Tibial artery (tissue), 4 donors: Measurements from ENCODE around the gene TES.
"Not testable (repeated sequence)": the region's sequence is repeated elsewhere in the genome, so short reads cannot be mapped to it uniquely, and the experiment has no call there.

Experiments
- DNase-seq, 2 donors: peaks; one replicate each; pipeline ENCODE4 v3.0.0-alpha.2; 2019
- H3K27ac ChIP-seq, 2 donors: fragments of 200-600 bp; sonication (generic) in 1 of 2; 1 replicate in 1 of 2; 2 replicates in 1 of 2; pipeline ENCODE4 v1.5.1; 2018 to 2019; ENCODE audit warnings: mild to moderate bottlenecking in 1 of 2
- H3K27me3 ChIP-seq, 2 donors: fragments of 200-600 bp; sonication (generic) in 1 of 2; one replicate each; pipeline versions ENCODE4 v1.5.1 to v1.6.0; 2016 to 2019
- H3K36me3 ChIP-seq, 3 donors: fragments of 200-600 bp; sonication (generic) in 2 of 3; one replicate each; pipeline ENCODE4 v1.5.1; 2016 to 2019; ENCODE audit warnings: mild to moderate bottlenecking in 2 of 3
- H3K4me1 ChIP-seq, 4 donors: fragments of 200-600 bp; sonication (generic) in 2 of 4; 1 replicate in 3 of 4; 2 replicates in 1 of 4; pipeline ENCODE4 v1.5.1; 2016 to 2019
- H3K4me3 ChIP-seq, 2 donors: fragments of 200-600 bp; sonication (generic) in 1 of 2; 1 replicate in 1 of 2; 2 replicates in 1 of 2; pipeline ENCODE4 v1.5.1; 2018 to 2019; ENCODE audit warnings: mild to moderate bottlenecking in 2 of 2
- H3K9me3 ChIP-seq, 3 donors: fragments of 200-600 bp; sonication (generic) in 1 of 3; one replicate each; pipeline ENCODE4 v1.5.1; 2016 to 2019
- CTCF ChIP-seq, 2 experiments: fragments of 200-600 bp in 1 of 2; fragments of 450-650 bp in 1 of 2; IDR thresholded peaks; one replicate each; pipeline ENCODE4 v1.5.1; 2017 to 2019; ENCODE audit warnings: antibody characterized with exemption in 2 of 2, mild to moderate bottlenecking in 1 of 2, moderate library complexity in 1 of 2
- intact Hi-C: fragments of 100-400 bp; cut with DNase I; formaldehyde crosslinking; loops from one replicate; pipeline ENCODE4 v1.15.0; 2023; ENCODE audit warnings: low total_unique reads

The TES gene

GRCh38 chr7:116242759-116243158, 32.4 kb downstream of the TES start:
- Histone ChIP-seq H3K4me3 (no peak overlapping the region), H3K27ac (peak overlapping the region; percentile 30 to 75), H3K4me1 (peaks cover 0 to 59% (median 35%) of the 10 kb centered on the region in 4 donors), H3K9me3 (no peaks in the 10 kb centered on the region), H3K27me3 (no peaks in the 10 kb centered on the region), H3K36me3 (peaks cover 7 to 17% (median 15%) of the 10 kb centered on the region in 3 donors)
- intact Hi-C loops, result no loop called here
- DNase-seq, result no peak
- TF ChIP-seq CTCF (IDR thresholded peaks at IDR 0.05), result no peak

DNA sequence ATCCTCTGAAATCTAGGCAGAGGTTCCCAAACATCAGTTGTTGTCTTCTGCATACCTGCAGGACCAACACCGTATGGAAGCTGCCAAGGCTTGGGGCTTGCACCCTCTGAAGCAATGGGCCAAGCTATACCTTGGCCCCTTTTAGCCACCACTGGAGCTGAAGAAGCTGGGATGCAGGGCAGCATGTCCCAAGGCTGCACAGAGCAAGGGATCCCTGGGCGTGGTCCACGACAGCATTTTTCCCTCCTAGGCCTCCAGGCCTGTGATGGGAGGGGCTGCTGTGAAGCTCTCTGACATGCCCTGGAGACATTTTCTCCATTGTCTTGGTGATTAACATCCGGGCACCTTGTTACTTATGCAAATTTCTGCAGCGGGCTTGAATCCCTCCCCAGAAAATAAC, 34.5 kb downstream of the TES start:
- H3K27ac ChIP-seq, DNase-seq, H3K27me3 ChIP-seq, H3K4me3 ChIP-seq, H3K9me3 ChIP-seq: not testable (repeated sequence)
- intact Hi-C loops, result loop anchor here (5.0 kb wide), 1 partner anchor 567 kb away; no protein-coding TSS in a partner anchor
- Histone ChIP-seq H3K36me3 (peaks cover 13 to 17% (median 15%) of the 10 kb centered on the region in 3 donors), H3K4me1 (peaks cover 0 to 43% (median 23%) of the 10 kb centered on the region in 4 donors)

DNA sequence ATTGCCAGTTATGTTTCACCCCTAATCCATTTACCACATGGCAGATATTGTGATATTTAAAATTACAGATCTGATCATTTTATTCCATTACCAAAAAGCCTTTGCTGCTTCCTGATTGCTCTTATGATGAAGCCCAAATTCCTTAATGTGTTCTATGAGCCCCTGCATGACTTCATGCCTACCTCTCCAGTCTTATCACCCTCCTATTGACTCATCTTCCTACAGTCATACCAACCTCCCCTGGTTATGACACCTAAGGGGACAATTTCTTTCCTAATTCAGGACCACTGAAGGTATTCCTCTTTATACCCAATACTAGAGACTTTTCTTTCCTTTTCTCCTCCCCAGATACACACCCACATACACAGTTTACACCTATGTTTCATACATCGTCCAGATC, 36.0 kb downstream of the TES start:
- Histone ChIP-seq H3K36me3 (peaks cover 24 to 29% (median 26%) of the 10 kb centered on the region in 3 donors), H3K4me1 (peaks cover 0 to 33% (median 16%) of the 10 kb centered on the region in 4 donors), H3K9me3 (no peaks in the 10 kb centered on the region), H3K27ac (no peak overlapping the region), H3K4me3 (no peak overlapping the region), H3K27me3 (no peaks in the 10 kb centered on the region)
- intact Hi-C loops, result loop anchor here (5.0 kb wide), 1 partner anchor 566 kb away; no protein-coding TSS in a partner anchor
- no peak for DNase-seq
- no peak for TF ChIP-seq CTCF (IDR thresholded peaks at IDR 0.05)

GRCh38 chr7:116249969-116250553, 39.7 kb downstream of the TES start:
- TF ChIP-seq CTCF (IDR thresholded peaks at IDR 0.05), result peak in 1 of 2 experiments; percentile 18
- Histone ChIP-seq H3K36me3 (peaks cover 38 to 51% (median 43%) of the 10 kb centered on the region in 3 donors), H3K9me3 (no peaks in the 10 kb centered on the region), H3K27me3 (no peaks in the 10 kb centered on the region), H3K27ac (no peak overlapping the region), H3K4me3 (no peak overlapping the region), H3K4me1 (peaks cover 0 to 13% (median 3%) of the 10 kb centered on the region in 4 donors)
- intact Hi-C loops, result loop anchor here (5.0 kb wide), 1 partner anchor 562 kb away; no protein-coding TSS in a partner anchor
- no peak for DNase-seq

GRCh38 chr7:116251675-116252074, 41.3 kb downstream of the TES start:
- H3K4me1 ChIP-seq, result peaks cover 0 to 10% (median 3%) of the 10 kb centered on the region in 4 donors
- no peaks in the 10 kb centered on the region for H3K27me3 ChIP-seq
- H3K9me3 ChIP-seq, result no peaks in the 10 kb centered on the region
- H3K27ac ChIP-seq, result no peak overlapping the region
- no peak for TF ChIP-seq CTCF (IDR thresholded peaks at IDR 0.05)
- DNase-seq, result no peak
- H3K4me3 ChIP-seq, result no peak overlapping the region
- H3K36me3 ChIP-seq, result peaks cover 40 to 43% (median 43%) of the 10 kb centered on the region in 3 donors
- intact Hi-C loops, result no loop called here

GRCh38 chr7:116252249-116252648, 41.9 kb downstream of the TES start:
- DNase-seq, result no peak
- H3K9me3 ChIP-seq, result no peaks in the 10 kb centered on the region
- no peak overlapping the region for H3K4me3 ChIP-seq
- peaks cover 40 to 48% (median 48%) of the 10 kb centered on the region in 3 donors for H3K36me3 ChIP-seq
- H3K4me1 ChIP-seq, result peaks cover 0 to 10% (median 3%) of the 10 kb centered on the region in 4 donors
- no peak for TF ChIP-seq CTCF (IDR thresholded peaks at IDR 0.05)
- intact Hi-C loops, result no loop called here
- no peak overlapping the region for H3K27ac ChIP-seq
- H3K27me3 ChIP-seq, result no peaks in the 10 kb centered on the region
